Parathyroid adenoma (tissue), 2 donors: ENCODE data around the gene PIGU.

Experiments used
- H2AFZ ChIP-seq: fragments of 300-600 bp; sonication (generic); one replicate; pipeline ENCODE4 v1.7.0; 2017; ENCODE audit warnings: antibody characterized with exemption, mild to moderate bottlenecking
- H3K27ac ChIP-seq: fragments of 300-600 bp; sonication (generic); one replicate; pipeline ENCODE4 v1.7.0; 2017
- H3K27me3 ChIP-seq: fragments of 300-600 bp; sonication (generic); one replicate; pipeline ENCODE4 v1.7.0; 2017; ENCODE audit warnings: low read length; ENCODE audit not compliant: control insufficient read depth, insufficient read depth
- H3K36me3 ChIP-seq: fragments of 300-600 bp; sonication (generic); one replicate; pipeline ENCODE4 v1.7.0; 2017; ENCODE audit warnings: low read length; ENCODE audit not compliant: control insufficient read depth, insufficient read depth
- H3K4me1 ChIP-seq: fragments of 300-600 bp; sonication (generic); one replicate; pipeline ENCODE4 v1.7.0; 2017; ENCODE audit warnings: control low read depth
- H3K4me2 ChIP-seq: fragments of 300-600 bp; sonication (generic); one replicate; pipeline ENCODE4 v1.7.0; 2017; ENCODE audit warnings: low read length
- H3K4me3 ChIP-seq: fragments of 300-600 bp; sonication (generic); one replicate; pipeline ENCODE4 v1.7.0; 2017; ENCODE audit warnings: low read depth, low read length
- H3K79me2 ChIP-seq: fragments of 300-600 bp; sonication (generic); one replicate; pipeline ENCODE4 v1.7.0; 2017; ENCODE audit warnings: control low read depth
- H3K9ac ChIP-seq: fragments of 300-600 bp; sonication (generic); one replicate; pipeline ENCODE4 v1.7.0; 2017; ENCODE audit warnings: mild to moderate bottlenecking
- H3K9me3 ChIP-seq: fragments of 300-600 bp; sonication (generic); one replicate; pipeline ENCODE4 v1.7.0; 2017; ENCODE audit warnings: low read length; ENCODE audit not compliant: control insufficient read depth
- CTCF ChIP-seq: fragments of 300-600 bp; sonication (generic); IDR thresholded peaks from one replicate; pipeline ENCODE4 v1.7.0; 2017; ENCODE audit warnings: antibody characterized with exemption, mild to moderate bottlenecking
- donor health status: primary hyperparathyroidism.

The PIGU gene

GRCh38 chr20:34564833-34565232 lies 112.1 kb downstream of the PIGU start:
- H3K4me1 ChIP-seq: no peaks in the 10 kb centered on the region
- no peak overlapping the region for H3K4me2 ChIP-seq
- no peak overlapping the region for H3K9ac ChIP-seq
- no peaks in the 10 kb centered on the region for H3K36me3 ChIP-seq
- no peak for TF ChIP-seq CTCF
- H3K9me3 ChIP-seq: no peaks in the 10 kb centered on the region
- H3K27me3 ChIP-seq: no peaks in the 10 kb centered on the region
- no peak overlapping the region for H3K27ac ChIP-seq
- H2AFZ ChIP-seq: no peak overlapping the region
- H3K79me2 ChIP-seq: no peaks in the 10 kb centered on the region
- H3K4me3 ChIP-seq: no peak overlapping the region

GRCh38 chr20:34562641-34563040 lies 114.3 kb downstream of the PIGU start:
- no peaks in the 10 kb centered on the region for H3K79me2 ChIP-seq
- no peak overlapping the region for H3K9ac ChIP-seq
- H3K4me3 ChIP-seq: no peak overlapping the region
- no peak overlapping the region for H3K4me2 ChIP-seq
- no peaks in the 10 kb centered on the region for H3K9me3 ChIP-seq
- H3K27ac ChIP-seq: no peak overlapping the region
- no peaks in the 10 kb centered on the region for H3K27me3 ChIP-seq
- H2AFZ ChIP-seq: no peak overlapping the region
- no peaks in the 10 kb centered on the region for H3K36me3 ChIP-seq
- no peaks in the 10 kb centered on the region for H3K4me1 ChIP-seq
- TF ChIP-seq CTCF: no peak

- no peak overlapping the region for H3K4me2 ChIP-seq
- no peak overlapping the region for H3K4me3 ChIP-seq
- no peaks in the 10 kb centered on the region for H3K9me3 ChIP-seq
- TF ChIP-seq CTCF: no peak
- H2AFZ ChIP-seq: no peak overlapping the region
- no peaks in the 10 kb centered on the region for H3K4me1 ChIP-seq
- no peaks in the 10 kb centered on the region for H3K27me3 ChIP-seq
- no peak overlapping the region for H3K27ac ChIP-seq
- no peaks in the 10 kb centered on the region for H3K36me3 ChIP-seq
- no peak overlapping the region for H3K9ac ChIP-seq
- H3K79me2 ChIP-seq: no peaks in the 10 kb centered on the region
These were observed 115.2 kb downstream of the PIGU start for GRCh38 chr20:34561661-34562060.

- no peak for TF ChIP-seq CTCF
- H3K4me1 ChIP-seq: no peaks in the 10 kb centered on the region
- H3K27me3 ChIP-seq: no peaks in the 10 kb centered on the region
- no peak overlapping the region for H3K4me2 ChIP-seq
- no peak overlapping the region for H3K27ac ChIP-seq
- no peak overlapping the region for H3K9ac ChIP-seq
- no peak overlapping the region for H3K4me3 ChIP-seq
- no peaks in the 10 kb centered on the region for H3K36me3 ChIP-seq
- H2AFZ ChIP-seq: no peak overlapping the region
- H3K79me2 ChIP-seq: no peaks in the 10 kb centered on the region
- no peaks in the 10 kb centered on the region for H3K9me3 ChIP-seq
These were observed 116.3 kb downstream of the PIGU start for GRCh38 chr20:34560614-34561013.

- Histone ChIP-seq H3K4me3 (no peak overlapping the region), H3K4me2 (no peak overlapping the region), H3K27ac (no peak overlapping the region), H2AFZ (no peak overlapping the region), H3K9me3 (no peaks in the 10 kb centered on the region), H3K36me3 (no peaks in the 10 kb centered on the region), H3K4me1 (no peaks in the 10 kb centered on the region), H3K27me3 (no peaks in the 10 kb centered on the region), H3K9ac (no peak overlapping the region), H3K79me2 (no peaks in the 10 kb centered on the region)
- no peak for TF ChIP-seq CTCF
These were observed 116.8 kb downstream of the PIGU start for GRCh38 chr20:34560141-34560523.
